Pons (tissue), 1 donor: ENCODE measurements around the gene AQP12B.
"Not testable (repeated sequence)": the region's sequence is repeated elsewhere in the genome, so short reads cannot be mapped to it uniquely, and the experiment has no call there.

Experiments used
- DNase-seq: peaks from one replicate; pipeline ENCODE4 v3.0.0-alpha.2; 2016; ENCODE audit warnings: low spot score

Gene AQP12B, protein sequence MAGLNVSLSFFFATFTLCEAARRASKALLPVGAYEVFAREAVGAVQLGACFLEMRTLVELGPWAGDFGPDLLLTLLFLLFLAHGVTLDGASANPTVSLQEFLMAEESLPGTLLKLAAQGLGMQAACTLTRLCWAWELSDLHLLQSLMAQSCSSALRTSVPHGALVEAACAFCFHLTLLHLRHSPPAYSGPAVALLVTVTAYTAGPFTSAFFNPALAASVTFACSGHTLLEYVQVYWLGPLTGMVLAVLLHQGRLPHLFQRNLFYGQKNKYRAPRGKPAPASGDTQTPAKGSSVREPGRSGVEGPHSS

DNA sequence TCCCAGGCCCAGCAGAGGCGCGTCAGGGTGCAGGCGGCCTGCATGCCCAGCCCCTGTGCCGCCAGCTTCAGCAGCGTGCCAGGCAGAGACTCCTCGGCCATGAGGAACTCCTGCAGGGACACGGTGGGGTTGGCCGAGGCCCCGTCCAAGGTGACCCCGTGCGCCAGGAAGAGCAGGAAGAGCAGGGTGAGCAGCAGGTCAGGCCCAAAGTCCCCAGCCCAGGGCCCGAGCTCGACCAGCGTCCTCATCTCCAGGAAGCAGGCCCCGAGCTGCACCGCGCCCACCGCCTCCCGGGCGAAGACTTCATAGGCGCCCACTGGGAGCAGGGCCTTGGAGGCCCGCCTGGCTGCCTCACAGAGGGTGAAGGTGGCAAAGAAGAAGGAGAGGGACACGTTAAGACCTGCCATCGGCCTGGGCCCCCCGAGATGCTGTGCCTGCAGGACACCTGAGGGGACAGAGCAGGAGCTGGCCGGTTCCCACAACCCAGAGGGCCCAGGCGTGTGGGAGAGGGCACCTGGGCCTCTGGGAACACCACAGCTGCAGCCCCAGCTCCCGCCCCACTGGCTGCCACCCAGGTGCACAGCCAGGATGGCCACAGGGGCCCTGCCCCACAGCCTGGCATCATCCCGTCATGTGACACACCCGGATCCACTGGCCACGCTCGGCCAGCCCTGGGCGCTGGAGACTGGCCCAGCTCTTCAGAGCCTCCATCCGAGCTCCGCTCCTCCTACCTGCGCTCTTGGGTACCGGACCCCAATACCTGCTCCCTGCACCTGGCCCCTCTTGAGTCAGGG, at the start of gene AQP12B:
Gene AQP12B, minus strand, starts transcription at position 455 of the 794 bp plus-strand sequence. Its CDS starts 48 bp downstream, at position 407.
- DNase-seq, result not testable (repeated sequence)

DNA sequence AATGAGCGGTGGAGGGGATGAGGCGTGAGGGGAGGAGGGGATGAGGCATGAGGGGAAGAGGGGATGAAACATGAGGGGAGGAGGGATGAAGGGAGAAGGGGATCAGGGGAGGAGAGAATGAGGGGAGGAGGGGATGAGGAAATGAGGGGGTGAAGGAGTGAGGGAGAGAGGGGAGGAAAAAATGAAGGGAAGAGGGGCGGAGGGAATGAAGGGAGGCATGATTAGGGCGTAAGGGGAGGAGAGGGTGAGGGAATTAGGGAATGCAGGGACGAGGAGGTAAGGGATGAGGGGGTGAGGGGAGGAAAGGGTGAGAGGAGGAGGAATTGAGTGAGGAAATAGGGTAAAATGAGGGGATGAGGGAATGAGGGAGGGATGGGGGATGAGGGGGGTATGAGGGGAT, 49.5 kb upstream of the AQP12B start:
- no peak for DNase-seq

DNA sequence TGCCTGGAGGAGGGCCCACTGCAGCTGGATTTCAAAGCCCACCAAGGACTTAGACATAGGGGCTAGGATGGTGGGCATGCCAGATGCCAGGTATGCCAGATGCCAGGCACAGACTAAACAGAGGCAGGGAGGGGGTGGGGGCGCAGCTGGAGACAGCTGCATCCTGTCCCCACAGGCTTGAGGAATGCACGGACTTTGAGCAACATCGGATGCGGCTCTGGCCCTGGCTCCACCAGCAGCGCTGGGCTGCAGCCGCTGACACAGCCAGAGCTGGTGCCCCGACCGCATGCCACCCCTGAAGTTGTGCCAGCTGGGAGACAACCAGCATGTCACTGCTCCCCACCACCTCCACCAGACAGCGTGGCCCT, 48.5 kb upstream of the AQP12B start:
- DNase-seq, result no peak

DNA sequence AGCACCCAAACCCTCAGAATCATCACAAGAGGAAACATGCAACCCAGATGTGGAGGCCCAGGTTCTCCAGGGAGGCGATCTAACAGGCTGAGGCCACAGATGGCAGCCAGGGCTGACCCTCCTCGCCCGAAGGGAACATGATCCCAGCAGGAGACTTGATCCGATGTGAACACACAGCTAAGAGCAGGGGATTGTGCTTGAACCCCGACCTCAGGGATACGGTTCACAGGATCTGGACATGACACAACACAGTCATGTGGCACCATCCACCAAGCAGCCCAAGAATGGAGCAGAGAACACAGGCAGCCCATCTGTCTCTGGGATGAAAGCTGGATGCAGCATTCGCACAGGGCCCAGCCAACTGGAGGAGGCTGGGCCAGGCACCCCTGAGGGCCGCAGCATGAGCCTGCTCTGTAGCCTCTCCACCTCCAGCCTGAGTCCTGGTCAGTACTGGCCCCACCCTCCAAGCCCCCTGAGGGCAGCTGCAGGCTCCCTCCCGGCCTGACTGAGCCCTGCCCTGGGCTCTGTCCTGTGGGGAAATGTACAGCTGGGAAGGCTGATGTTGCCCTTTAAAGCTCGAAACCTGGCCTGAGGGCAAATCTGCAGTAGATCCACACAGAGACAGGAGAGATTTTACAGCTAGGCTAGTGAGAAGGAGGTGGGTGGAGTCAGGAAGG, 48.0 kb upstream of the AQP12B start:
- DNase-seq, result no peak

DNA sequence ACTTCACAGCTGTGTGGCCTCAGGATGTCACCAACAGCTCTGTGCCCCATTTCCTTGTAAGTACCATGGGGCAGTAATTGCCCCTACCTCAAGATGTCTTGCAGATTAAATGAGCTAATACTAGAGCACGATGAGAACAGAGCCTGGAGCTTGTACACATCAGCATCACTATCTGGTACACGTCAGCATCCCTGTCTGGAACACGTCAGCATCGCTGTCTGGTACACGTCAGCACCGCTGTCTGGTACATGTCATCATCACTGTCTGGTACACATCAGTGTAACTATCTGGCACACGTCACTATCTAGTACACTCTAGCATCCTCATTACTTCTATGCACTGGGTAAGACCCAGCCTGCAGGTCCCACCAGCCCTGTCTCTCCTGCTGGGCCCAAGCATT, 46.1 kb upstream of the AQP12B start:
- no peak for DNase-seq

DNA sequence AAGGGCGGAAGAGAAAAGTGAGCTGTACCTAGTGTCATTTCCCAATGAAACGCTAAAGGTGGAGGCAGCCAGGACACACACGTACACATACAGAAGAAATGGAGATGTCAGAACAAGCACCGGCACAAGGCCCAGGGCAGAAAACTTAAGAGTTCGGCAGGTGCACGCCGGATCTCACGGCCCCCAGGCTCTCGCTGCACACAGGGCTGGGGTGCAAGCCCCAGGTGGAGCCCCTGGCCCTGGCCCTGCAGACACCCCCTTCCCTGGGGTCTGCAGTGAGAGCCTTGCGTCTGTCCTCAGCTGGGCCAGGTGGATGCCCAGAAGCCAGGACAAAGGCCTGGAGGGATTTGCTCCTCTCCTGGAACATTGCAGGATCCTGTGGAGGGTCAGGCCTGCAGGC, 45.7 kb upstream of the AQP12B start:
- DNase-seq, result no peak

DNA sequence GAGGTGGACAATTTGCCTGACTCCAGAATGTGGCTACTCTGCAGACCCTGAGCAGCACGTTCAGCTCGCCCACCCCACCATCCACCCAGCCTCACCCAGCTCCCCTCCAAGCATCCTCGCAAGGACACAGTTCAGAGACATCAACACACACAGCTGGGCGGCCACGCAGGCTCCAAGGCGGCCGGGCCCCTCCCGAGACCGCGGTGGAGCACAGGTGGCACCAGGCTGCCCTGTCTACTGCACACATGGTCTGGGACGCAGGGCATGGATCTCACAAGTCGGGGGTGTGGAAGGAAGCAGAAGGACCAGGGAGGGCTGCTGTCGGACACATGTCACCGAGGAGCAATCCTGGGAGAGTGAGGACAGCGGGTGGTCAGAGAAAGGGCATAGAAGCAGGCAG, 45.2 kb upstream of the AQP12B start:
- no peak for DNase-seq

DNA sequence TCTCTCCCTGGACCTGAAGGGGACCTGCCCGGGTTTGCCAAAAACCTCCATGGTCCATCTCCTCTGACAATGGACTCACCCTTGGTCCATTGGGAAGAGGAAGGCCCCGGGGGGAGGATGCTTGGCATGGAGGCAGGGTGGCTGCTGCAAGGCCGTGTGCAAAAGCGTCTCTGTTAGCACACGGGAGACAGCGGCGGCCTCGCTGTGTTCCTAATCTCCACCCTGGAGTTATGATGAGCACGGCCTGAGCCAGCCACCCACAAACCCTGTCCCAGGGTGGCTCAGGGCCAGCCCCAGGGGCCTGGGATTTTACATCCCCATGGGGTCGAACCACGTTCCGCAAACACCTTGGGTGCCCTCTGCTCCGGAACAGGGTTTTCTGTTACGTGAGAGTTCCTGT, 44.8 kb upstream of the AQP12B start:
- DNase-seq, result no peak

DNA sequence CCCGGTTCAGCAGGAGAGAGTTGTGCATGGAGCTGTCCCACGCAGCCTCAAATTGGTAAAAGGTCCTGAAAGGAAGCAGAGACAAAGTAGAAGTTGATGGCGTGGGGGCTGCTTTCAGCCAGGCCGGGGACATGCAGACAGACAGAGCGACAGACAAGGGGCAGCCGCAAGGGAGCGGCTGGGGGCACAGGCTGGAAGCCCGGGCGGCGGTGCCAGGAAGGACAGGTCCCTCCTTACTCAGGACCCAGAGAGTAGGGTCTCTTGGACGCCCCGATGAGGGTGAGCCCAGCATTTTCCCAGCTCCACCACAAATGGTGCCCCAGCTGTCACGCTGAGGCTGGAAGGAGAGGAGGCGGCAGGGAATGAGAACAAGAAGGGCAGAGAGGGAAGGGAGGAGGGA, 44.2 kb upstream of the AQP12B start:
- DNase-seq, result no peak

DNA sequence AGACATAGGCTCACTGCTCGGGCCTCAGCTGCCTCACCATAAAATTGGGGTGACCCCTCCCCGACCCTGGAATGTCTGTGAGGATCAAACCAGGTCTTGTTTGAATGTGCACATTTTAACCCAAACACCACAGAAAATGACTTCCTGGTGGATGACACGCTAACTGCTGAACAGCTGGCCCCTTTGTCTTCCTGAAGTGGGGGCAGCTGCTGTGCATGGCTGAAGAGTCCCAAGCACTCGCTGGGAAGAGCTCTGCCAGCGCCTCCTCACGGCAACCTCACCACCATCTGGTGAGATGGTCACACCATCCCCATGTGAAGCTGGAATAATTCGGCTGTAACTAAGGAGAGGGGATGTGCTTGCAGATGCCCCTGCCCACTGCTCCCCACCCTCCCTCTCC, 43.0 kb upstream of the AQP12B start:
- DNase-seq, result no peak

DNA sequence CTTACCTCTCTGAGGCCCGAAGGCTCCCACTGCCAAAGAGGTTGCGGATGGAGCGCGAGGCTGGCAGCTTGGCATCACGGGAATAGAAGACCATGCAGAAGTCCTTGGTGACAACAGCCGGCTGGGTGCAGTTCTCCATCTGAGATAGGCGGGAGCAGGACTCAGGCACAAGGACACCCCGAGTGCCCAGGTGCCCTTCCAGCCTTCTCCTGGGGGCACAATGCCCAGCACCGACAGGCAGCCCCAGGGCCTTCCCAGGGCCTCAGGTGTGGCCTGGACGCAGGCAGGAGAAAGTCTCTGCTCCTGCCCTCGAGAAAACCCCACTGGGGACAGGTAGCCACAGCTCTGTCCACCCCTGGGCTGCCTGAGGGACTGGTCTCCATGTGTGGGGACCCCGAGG, 42.6 kb upstream of the AQP12B start:
- no peak for DNase-seq

DNA sequence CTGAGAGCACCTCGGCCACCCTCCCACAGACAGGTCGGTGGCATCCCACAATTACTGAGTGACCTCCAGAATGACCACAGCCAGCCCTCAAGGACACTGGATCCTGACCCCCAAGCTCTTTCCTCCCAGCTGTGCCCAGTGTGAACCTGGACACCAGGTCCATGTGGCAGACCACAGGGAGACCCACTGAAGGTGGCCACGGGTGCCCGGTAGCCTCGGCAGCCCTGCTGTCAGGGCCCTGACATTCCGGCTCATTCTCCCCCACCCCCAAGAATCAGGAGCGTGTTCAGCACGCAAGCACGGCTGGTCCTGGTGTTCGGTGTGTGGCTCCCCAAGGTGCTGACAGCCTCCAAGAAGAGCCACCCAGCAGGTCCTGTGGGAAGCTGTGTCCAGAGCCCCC, 41.7 kb upstream of the AQP12B start:
- DNase-seq, result no peak

DNA sequence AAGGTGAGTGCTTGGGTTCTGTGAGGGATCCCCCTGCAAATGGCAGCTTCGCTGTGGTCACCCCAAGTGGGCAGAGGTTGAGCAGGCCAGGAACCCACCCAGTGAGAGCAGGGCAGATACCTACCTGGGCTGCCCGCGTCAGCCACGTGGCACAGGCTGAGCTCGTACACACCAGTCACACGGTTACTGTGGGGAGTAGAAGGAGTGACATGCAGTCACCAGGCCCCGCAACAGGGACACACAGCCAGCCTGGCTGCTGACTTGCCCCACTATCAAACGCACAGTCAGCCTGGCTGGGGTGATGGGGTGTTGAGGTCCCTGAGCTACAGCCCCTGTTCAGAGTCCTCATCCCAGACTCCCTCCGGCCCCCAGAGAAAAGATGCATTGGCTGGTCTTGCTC, 41.2 kb upstream of the AQP12B start:
- DNase-seq, result no peak

DNA sequence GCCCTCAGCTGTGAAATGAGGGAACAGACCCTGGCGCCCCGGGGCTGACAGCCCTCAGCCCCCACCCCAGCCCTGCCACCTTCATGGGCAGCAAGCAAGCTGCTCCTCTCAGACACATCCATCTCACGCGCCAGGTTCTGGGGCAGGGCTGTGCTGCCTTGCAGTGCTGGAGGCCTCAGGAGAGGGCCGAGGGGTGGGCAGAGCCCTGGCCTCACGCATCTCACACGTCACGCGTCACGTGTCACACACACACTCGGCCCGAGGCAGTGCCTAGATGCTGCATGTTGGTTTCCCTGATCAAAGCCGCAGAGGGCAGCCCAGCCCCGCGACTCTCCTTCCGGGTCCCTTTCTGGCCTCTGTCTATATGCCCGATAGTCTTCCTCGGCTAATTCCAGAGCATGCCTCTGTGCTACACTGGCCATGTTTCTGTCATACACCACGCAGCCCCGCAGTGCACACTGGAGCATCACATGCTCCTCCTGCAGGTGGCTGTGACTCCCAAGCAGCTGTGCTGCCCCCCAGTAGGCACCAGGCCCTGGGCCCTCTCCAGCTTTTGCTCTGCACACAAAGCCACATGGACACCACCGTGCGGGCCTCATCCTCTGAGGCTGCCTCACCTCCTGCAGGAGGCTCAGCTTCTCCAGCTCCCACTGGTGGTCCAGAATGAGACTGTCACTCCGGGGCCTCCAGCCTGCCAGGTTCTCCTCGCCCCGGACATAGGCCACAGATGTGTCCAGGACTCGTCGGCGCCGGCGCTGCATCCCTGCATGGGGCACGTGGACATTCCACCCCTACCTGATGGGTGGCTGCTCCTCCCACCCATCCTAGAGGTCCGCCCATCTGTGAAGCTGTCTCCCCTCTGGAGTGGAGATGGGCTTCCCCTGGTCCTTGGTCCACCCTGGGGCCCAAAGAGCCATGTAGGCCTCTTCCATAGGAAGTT, 40.4 kb upstream of the AQP12B start:
- DNase-seq, result no peak

DNA sequence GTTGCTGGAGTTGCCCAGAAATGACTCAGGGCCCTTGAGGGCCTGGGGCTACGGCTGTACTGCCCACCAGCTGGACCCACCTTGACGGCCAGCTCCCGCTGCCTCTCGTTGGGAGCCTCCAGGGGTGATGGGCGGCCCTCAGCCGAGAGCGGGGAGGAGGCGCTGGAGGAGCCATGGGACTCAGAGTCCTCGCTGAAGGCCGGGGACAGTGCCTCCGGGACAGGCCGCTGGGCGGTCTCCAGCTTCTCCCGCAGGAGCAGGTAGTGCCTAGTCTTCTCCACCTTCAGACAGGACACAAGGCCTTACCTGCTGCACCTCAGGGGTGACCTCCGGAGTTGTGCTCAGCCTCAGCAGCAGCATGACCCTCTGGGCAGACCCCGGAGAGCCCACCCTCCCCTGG, 39.7 kb upstream of the AQP12B start:
- DNase-seq, result no peak

DNA sequence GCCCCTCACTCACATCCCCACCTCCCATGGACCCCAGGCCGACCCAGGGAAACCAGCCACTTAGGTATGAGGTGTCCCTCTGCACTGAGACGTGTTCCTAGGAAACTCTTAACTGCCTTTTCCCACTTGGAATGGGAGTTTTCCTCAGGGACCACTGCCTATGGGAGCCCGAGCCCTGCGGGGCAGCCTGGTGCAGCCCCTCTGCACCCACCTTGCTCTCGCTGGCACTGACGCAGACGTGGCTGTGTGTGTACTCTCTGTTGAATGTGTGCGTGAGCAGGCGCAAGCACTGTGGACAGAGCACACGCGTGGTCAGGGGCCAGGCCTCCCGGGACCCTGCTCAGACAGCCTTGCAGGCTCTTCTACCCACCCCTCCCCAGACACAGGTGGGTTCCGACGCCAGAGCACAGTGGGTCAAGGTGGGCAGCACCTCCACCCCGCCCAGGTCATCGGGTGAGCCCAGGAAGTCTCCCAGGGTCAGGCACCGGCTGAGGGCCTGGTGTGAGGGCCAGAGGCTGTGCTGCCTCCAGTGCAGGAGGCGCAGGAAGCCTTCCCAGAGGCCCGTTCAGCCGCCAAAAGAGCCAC, 39.0 kb upstream of the AQP12B start:
- no peak for DNase-seq

DNA sequence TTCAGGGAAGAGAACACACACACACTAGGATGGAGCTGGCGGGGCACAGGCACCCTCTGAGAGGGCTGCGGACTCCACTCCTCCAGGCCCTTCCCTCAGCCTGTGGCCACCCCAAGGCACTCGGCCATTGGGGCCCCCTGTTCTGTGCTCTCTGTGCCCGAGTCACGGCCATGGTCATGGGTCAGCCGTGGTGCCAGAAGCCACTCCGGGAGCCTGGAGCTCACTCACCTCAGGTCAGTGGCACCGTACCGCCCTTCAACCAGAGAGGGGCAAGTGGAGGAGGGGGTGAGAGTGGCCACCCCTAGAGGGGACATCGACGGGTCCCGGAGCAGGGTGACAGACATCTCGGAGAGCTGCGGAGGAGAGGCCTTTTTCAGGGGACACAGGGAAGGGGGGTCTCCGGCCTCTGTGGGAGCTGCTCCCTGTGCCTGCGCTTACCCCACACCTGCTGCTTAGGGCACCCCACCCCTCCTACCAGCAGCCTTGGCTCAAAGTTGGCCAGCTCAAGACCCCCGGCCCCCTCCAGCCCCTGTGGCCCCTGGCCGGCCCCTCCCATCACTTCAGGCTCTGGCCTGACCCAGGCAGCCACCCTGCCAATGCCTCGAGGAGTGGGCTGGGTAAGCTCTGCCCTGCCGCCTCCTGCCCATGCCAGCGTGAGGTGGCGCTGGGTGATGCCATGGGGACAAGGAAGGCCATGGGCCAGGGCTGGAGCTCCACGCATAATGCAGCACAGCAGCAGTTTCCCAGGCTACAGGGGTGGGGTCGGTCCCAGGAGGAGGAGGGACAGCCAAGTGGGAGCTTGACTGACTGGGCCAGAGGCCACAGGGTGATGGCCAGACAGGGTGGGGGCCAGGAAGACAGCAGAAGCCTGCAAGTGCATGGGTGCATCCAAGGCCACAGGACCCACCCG, 38.3 kb upstream of the AQP12B start:
- no peak for DNase-seq

DNA sequence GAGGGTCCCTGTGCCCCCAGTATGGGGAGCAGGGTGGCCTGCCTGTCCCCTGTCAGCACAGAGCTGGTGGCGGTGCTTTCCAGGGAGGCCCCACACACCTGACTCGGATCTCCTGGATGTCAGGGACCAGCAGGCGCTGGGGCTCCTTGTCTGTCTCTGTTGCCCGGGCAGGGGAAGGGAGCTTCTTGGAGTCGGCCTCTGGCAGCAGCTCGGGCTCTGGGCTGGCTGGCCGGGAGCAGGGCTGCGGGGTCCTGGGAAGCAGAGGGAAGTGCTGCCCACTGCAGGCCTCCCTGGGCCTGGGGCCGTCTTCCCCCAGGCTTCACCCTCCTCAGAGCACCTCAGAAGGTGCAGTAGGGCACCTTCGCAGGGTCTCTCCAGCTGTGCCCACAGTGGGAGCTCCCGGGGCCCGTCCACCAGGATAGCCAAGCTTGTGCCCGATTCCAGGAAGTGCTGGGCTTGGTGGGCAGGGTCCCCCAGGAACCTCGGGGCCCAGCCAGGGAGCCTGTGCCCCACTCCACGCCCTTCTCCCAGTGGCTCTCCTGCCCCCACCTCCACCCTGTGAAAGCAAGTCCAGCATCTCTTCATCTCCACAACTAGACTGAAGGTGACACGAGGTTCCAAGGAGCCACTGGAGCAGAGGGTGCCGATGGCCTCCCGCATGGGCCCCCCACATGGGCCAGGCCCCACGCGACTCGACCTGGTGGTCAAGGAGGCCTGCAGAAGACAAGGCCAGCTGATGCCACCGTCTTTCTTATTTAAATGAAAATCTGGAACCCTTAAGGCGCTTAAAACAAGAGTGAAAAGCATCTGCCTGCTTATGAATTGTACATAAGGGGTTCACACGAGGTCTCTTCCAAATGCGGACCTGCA, 37.2 kb upstream of the AQP12B start:
- DNase-seq, result no peak

DNA sequence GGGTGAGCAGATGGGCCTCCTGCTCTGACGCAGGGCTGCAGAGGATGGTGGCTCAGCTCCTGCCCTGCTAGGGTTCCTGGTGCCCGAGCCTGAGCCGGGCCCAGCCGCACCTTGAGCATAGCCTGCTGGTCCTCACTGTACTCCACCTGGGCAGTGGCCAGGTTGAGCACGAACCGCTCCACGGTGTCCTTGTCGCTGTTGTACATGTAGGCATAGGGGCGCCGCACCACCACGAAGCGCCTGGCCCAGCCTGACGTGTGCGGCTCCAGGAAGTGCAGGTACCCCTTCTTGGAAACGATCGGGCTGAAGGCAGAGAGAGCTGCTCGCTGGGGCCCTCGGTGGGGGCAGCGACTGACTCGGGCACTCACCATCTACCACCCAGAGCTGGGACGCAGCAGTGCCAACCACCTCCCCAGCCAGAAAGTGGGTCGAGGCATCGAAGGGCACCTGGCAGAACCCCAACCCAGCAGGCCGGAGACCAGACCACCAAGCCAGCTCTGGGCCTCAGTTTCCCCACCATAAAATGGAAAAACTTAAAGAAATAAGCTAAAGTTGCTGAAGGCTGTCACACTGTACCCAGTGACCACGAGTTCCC, 36.3 kb upstream of the AQP12B start:
- no peak for DNase-seq
